Endodermal cell (in vitro differentiated cells): ENCODE results near the gene MCF2L2. TPM values are rescaled to one million over a fixed set of nuclear protein-coding genes. Genes with fewer than 3 reads are reported as not detected.

Experiments used
- DNase-seq: peaks from one replicate; pipeline ENCODE4 v3.0.0-alpha.2; 2017
- H3K27ac ChIP-seq: 2 replicates; pipeline ENCODE4 v1.5.1; 2013; ENCODE audit warnings: mild to moderate bottlenecking, low read depth, low read length, moderate library complexity
- H3K27me3 ChIP-seq: 2 replicates; pipeline ENCODE4 v1.6.1; 2013; ENCODE audit warnings: mild to moderate bottlenecking, low read length, moderate library complexity; ENCODE audit not compliant: insufficient read depth, control insufficient read depth, poor library complexity, severe bottlenecking
- H3K36me3 ChIP-seq: 2 replicates; pipeline ENCODE4 v1.7.0; 2013; ENCODE audit warnings: mild to moderate bottlenecking, low read length, moderate library complexity; ENCODE audit not compliant: control insufficient read depth, insufficient read depth
- H3K4me1 ChIP-seq: one replicate; pipeline ENCODE4 v1.7.0; 2013; ENCODE audit warnings: low read length; ENCODE audit not compliant: control insufficient read depth, insufficient read depth
- H3K4me3 ChIP-seq: 2 replicates; pipeline ENCODE4 v1.5.1; 2013; ENCODE audit warnings: mild to moderate bottlenecking, low read length, moderate library complexity
- H3K9ac ChIP-seq: 2 replicates; pipeline ENCODE4 v1.6.1; 2013; ENCODE audit warnings: mild to moderate bottlenecking, low read length, moderate library complexity; ENCODE audit not compliant: poor library complexity, severe bottlenecking; ENCODE audit errors: extremely low read depth
- H3K9me3 ChIP-seq: 2 replicates; pipeline ENCODE4 v1.6.1; 2013; ENCODE audit warnings: mild to moderate bottlenecking, low read length, moderate library complexity; ENCODE audit not compliant: control insufficient read depth
- H3K27ac Mint-ChIP-seq: 2 replicates; pipeline ENCODE4 v1.8.0; 2020; ENCODE audit warnings: mixed read lengths
- H3K27me3 Mint-ChIP-seq: 2 replicates; pipeline ENCODE4 v1.8.0; 2021; ENCODE audit warnings: mild to moderate bottlenecking, mixed read lengths; ENCODE audit not compliant: insufficient read depth
- H3K36me3 Mint-ChIP-seq: 2 replicates; pipeline ENCODE4 v1.8.0; 2020; ENCODE audit warnings: low read depth, mixed read lengths
- H3K4me1 Mint-ChIP-seq: 2 replicates; pipeline ENCODE4 v1.8.0; 2020; ENCODE audit warnings: mixed read lengths
- H3K4me3 Mint-ChIP-seq: 2 replicates; pipeline ENCODE4 v1.8.0; 2020; ENCODE audit warnings: mild to moderate bottlenecking, moderate library complexity, mixed read lengths
- H3K9me3 Mint-ChIP-seq: 2 replicates; pipeline ENCODE4 v1.8.0; 2020; ENCODE audit warnings: mild to moderate bottlenecking, mixed read lengths
- WGBS, 2 experiments: methylation state at CpG; one replicate each; pipeline versions ENCODE4 v1.1.5 to v1.1.7; 2013; ENCODE audit warnings: missing lambda C conversion rate in 2 of 2, mixed read lengths in 1 of 2; ENCODE audit not compliant: insufficient coverage in 1 of 2, insufficient read length in 1 of 2; 5-methylcytosine and 5-hydroxymethylcytosine counted together
- total RNA-seq, 2 donors: library from RNA; stranded (reverse); fragmentation: NEBNext Ultra II Directional in 1 of 2; extraction: Animal tissue kit (Norgen Biotek cat#: 25700) in 1 of 2; gene quantifications; 2 replicates in 1 of 2; 3 replicates in 1 of 2; pipeline ENCODE4 v1.2.1, GENCODE V29; 2021
- TF ChIP-seq, protein P1 (sequence below): fragments of 200-600 bp; sonication (generic); conservative IDR thresholded peaks from 2 replicates; pipeline ENCODE4 v1.5.0; 2021; ENCODE audit warnings: antibody characterized with exemption, mild to moderate bottlenecking

The MCF2L2 gene
- total RNA-seq, 2 donors from 2014 or later, result 72.6 to 86.5 TPM

DNA sequence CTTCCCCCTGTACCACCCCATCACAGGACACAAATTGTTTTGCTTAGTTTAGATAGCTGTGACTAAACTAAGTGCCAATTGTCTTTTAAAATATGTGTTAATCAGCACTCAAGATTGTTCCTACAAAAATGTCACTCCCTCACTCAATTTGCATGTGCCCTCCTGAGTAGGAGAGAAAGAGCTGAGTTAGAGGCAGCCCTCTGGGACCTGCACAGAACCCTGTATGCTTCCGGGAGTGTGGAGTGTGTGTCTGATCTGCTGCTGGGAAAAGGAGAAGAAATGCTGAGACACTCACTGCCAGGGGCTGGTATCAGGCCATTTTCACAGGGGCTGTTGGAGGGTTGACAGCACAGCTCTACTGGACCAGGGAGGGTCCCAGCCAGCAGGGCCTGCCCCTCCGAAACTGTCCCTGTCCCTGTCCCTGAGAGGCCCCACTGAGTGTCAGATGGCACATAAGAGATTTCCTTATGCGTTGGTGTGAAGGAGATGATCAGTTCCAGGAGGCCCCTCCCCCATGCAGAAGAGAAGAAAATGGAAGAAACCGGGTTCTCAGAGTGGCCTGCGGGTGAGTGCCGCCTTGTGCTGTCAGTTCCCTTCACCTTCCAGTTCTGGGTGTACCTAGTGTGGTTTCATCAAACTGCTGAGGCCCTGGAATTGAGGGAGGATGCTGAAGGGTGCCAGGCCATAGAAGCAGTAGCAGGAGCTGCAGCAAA, 179.3 kb downstream of the MCF2L2 start:
- Mint-ChIP-seq H3K4me3 (no peak overlapping the region), H3K4me1 (peaks cover 20% of the 10 kb centered on the region), H3K27me3 (peaks cover 3% of the 10 kb centered on the region), H3K36me3 (peaks cover 30% of the 10 kb centered on the region), H3K9me3 (peaks cover 3% of the 10 kb centered on the region), H3K27ac (peak overlapping the region; percentile 18)
- H3K9ac ChIP-seq, result no peak overlapping the region
- DNase-seq, result peak; percentile 79
- peaks cover 7% of the 10 kb centered on the region for H3K9me3 ChIP-seq
- H3K36me3 ChIP-seq, result peaks cover 45% of the 10 kb centered on the region
- 64 to 65% methylated on average over 5 to 6 of the region's 6 CpGs for WGBS, 2 experiments
- H3K27me3 ChIP-seq, result no peaks in the 10 kb centered on the region
- peaks cover 10% of the 10 kb centered on the region for H3K4me1 ChIP-seq
- peak overlapping the region; percentile 53 for H3K4me3 ChIP-seq
- TF ChIP-seq, protein P1, sequence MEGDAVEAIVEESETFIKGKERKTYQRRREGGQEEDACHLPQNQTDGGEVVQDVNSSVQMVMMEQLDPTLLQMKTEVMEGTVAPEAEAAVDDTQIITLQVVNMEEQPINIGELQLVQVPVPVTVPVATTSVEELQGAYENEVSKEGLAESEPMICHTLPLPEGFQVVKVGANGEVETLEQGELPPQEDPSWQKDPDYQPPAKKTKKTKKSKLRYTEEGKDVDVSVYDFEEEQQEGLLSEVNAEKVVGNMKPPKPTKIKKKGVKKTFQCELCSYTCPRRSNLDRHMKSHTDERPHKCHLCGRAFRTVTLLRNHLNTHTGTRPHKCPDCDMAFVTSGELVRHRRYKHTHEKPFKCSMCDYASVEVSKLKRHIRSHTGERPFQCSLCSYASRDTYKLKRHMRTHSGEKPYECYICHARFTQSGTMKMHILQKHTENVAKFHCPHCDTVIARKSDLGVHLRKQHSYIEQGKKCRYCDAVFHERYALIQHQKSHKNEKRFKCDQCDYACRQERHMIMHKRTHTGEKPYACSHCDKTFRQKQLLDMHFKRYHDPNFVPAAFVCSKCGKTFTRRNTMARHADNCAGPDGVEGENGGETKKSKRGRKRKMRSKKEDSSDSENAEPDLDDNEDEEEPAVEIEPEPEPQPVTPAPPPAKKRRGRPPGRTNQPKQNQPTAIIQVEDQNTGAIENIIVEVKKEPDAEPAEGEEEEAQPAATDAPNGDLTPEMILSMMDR, result no peak
- no peak overlapping the region for H3K27ac ChIP-seq

DNA sequence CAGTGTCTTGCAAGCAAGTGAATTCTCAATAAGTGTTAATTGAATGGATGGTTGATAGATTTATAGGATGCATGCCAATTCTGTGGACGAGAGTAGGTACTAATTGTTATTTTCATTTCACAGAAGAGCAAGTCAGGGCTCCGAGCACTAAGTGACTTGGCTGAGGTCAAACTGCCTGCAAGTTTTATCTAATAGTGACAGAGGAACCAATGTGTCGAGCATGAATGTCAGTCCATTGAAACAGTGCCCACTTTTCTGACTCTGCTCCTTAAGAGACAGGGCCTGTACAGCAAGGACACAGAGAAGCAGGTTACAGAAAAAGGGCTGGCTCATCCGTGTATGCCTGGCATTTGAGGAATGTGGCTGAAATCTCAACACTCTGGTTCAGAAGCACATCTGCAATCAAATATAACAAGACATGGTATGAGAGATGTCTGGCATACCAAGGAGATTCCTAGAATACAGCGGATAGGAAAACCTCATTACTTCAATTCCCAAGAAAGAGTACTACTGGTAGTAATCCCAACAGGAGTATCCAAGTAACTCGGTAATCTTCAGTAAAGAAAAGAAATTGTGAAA, 181.3 kb downstream of the MCF2L2 start:
- Mint-ChIP-seq H3K4me1 (peaks cover 18% of the 10 kb centered on the region), H3K9me3 (peaks cover 22% of the 10 kb centered on the region), H3K36me3 (peaks cover 47% of the 10 kb centered on the region), H3K4me3 (no peak overlapping the region), H3K27me3 (peaks cover 3% of the 10 kb centered on the region), H3K27ac (no peak overlapping the region)
- Histone ChIP-seq H3K9me3 (peaks cover 28% of the 10 kb centered on the region), H3K4me1 (peaks cover 10% of the 10 kb centered on the region), H3K36me3 (peaks cover 54% of the 10 kb centered on the region), H3K27me3 (no peaks in the 10 kb centered on the region), H3K4me3 (no peak overlapping the region), H3K9ac (no peak overlapping the region), H3K27ac (no peak overlapping the region)
- TF ChIP-seq, protein P1, result no peak
- no peak for DNase-seq
- WGBS, 2 experiments, result 72 to 88% methylated on average over 4 to 6 of the region's 6 CpGs

DNA sequence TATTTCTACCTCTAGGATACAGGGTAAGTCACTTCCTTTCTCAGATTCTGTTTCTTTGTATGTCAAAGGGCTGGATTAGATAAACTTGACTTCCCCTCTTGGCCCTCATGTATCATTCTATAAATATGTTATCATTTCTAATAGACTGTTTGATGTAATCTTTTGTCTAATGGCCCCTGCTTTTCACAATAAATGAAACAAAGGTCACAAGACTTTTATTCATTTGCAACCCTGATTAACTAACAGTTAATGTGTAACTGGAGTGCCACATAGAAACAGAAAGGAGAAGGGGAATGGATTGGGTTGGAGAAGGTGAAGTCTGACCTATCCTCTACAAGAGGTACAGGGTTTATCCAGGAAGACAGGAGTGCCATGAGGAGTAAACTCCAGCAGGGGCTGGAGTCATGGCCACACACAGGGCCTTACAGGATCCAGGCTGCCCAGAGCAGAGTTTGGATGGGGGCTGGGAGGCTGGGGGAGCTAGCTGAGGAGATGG, 183.4 kb downstream of the MCF2L2 start:
- Mint-ChIP-seq H3K9me3 (peaks cover 36% of the 10 kb centered on the region), H3K27ac (no peak overlapping the region), H3K4me1 (peaks cover 13% of the 10 kb centered on the region), H3K27me3 (peaks cover under 1% of the 10 kb centered on the region), H3K4me3 (no peak overlapping the region), H3K36me3 (peaks cover 64% of the 10 kb centered on the region)
- H3K9me3 ChIP-seq, result peaks cover 41% of the 10 kb centered on the region
- peaks cover 68% of the 10 kb centered on the region for H3K36me3 ChIP-seq
- no peak overlapping the region for H3K4me3 ChIP-seq
- no peak overlapping the region for H3K9ac ChIP-seq
- peaks cover 10% of the 10 kb centered on the region for H3K4me1 ChIP-seq
- no peak overlapping the region for H3K27ac ChIP-seq
- no peaks in the 10 kb centered on the region for H3K27me3 ChIP-seq
- TF ChIP-seq, protein P1, result peak; percentile 37
- DNase-seq, result no peak
